GM19324 (cell line): Measurements from ENCODE around the gene FANCC.

Source experiments
- ATAC-seq: cut with Tn5 transposase; IDR thresholded peaks from one replicate; pipeline ENCODE4 v1.9.1; 2021; ENCODE audit warnings: mild to moderate bottlenecking, moderate library complexity; ENCODE audit not compliant: unreplicated experiment, low FRiP score

The FANCC gene

DNA sequence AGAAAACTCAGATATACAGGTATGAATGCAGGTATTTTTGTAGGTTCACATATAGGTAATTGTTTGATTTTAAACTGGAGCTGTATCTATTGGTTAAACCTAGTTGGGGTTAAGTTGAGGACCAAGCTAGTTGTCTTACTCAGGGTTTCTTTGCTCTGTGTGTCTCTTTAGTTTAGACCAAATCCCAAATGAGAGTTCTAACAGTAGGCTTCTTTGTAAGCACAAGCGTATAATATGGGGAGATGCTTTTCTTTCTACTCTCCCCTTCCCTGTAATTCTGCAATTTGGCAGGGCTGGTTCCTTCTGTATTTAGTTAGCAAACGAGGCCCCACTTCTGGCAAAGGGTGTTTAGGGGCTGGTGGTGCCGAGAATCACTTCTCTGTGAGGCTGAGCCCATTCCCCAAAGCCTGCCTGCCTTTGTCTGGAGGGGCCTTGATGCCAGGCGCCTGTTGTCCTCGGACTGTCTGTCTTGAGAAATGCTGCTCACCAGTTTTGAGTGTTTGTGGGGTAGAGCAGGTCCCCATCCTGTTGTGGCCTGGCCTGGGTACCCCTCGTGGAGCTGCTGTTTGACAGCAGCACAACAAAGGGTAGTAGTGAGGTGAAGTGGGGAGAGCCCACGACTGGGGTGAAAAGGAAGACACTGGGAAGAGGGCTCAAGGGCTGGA lies 259.3 kb downstream of the FANCC start:
- ATAC-seq, result no peak

GRCh38 chr9:95057101-95057500 lies 260.4 kb downstream of the FANCC start:
- no peak for ATAC-seq

- no peak for ATAC-seq
Observed at GRCh38 chr9:95055851-95056551, 261.5 kb downstream of the FANCC start.

- ATAC-seq, result no peak
Observed at GRCh38 chr9:95055334-95055850, 262.1 kb downstream of the FANCC start.

DNA sequence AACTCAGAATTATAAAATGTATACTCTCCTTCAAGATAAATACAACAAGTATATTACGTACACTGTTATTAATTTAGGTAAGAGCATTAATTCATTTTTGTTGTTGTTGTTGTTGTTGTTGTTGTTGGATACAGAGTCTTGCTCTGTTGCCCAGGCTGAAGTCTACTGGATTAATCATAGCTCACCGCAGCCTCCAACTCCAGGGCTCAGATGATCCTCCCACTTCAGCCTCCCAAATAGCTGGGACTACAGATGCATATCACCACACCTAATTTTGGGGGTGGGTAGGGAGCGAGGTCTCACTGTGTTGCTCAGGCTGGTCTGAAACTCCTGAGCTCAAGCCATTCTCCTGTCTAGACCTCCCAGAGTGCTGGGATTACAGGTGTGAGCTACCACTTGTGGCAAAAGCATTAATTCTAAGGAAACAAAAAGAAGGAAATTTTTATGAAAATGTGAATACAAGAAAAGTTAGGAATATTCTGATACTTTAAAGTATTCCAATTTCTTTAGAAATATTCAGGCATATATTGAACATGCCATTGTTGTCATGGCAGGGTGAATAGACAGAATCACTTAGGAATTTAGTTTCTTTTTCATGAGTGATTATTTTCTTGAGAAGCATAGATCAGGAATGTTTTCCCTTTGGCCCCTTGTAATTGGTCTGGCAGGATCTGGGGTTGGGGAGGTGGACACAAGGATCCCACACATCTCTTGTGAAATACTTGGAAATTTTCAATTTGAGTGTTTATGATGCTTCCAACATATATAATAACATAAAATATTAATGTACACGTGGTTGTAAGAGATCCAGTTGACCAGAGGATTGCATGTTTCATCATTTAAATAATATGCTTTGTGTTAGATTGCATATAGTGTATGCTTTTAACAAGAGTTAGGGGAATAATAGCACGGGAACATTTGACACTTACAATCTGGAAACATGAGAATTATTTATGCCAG lies 263.6 kb downstream of the FANCC start:
- no peak for ATAC-seq

DNA sequence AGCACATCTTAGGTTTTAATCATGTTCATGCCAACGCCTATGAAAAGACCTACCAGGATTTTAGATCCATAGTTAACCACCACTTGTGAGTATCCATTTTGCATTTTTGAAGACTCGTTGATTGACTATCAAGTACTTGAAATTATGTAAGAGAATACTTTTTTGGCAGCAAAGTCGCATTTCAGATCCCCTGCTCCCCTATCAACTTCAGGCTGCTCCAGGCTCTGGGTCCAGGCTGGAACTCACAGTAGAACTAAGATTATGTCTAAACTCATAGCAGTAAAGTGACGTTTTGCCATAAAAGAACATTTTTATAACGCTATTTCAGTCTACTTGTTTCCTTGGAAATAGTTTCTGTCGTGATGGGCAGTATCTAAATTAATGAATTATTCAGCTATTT lies 267.7 kb downstream of the FANCC start:
- no peak for ATAC-seq
